HepG2 (cell line): ENCODE data around the gene CSNK1A1. TPM values are rescaled to one million over a fixed set of nuclear protein-coding genes. Genes with fewer than 3 reads are reported as not detected.

Experiments used
- ATAC-seq: fragments of 200-7000 bp; cut with Tn5 transposase; 3 replicates; pipeline ENCODE4 v1.9.1; 2020; ENCODE audit warnings: mild to moderate bottlenecking, moderate library complexity
- BruUV-seq: library from RNA; stranded (reverse); fragments of 400-500 nt; replicated peaks from 2 replicates; lab custom pipeline; 2021; lab: Mats Ljungman, UMichigan
- CTCF ChIA-PET: fragments of 300-600 bp; formaldehyde crosslinking; extraction: SDS; loops from one replicate; lab custom pipeline; 2021; ENCODE audit warnings: low total read pairs, inconsistent platforms, low intra/inter-chr PET ratio; lab: Yijun Ruan, JAX
- POLR2A ChIA-PET: fragments of 350-600 bp; sonication (Branson Sonifier 250); formaldehyde crosslinking; loops from one replicate; lab custom pipeline; 2020; ENCODE audit warnings: antibody characterized with exemption, inconsistent platforms; lab: Yijun Ruan, JAX
- DNase-seq: peaks from one replicate; pipeline ENCODE4 v3.0.0-alpha.2; 2015; ENCODE audit warnings: low spot score
- FAIRE-seq: peaks from 3 replicates; lab custom pipeline; 2011; peaks lifted over from hg19 to GRCh38; lab: Jason Lieb, UNC
- H2AFZ ChIP-seq: one replicate; pipeline ENCODE4 v1.6.1; 2011; ENCODE audit warnings: low read length, inconsistent platforms
- H3K27ac ChIP-seq: fragments of 300-600 bp; 3 replicates; pipeline ENCODE4 v1.8.0; 2011; ENCODE audit warnings: mixed run types, mild to moderate bottlenecking, mixed read lengths, low read length, inconsistent platforms; ENCODE audit not compliant: insufficient read depth; ENCODE audit errors: extremely low read length
- H3K27me3 ChIP-seq, 2 experiments: fragments of 200-600 bp in 1 of 2; 2 replicates in 1 of 2; 3 replicates in 1 of 2; pipeline versions ENCODE4 v1.6.0 to v1.8.0; 2011; ENCODE audit warnings: low read length in 2 of 2, mild to moderate bottlenecking in 2 of 2, moderate library complexity in 2 of 2, inconsistent platforms in 1 of 2; ENCODE audit not compliant: insufficient read depth in 2 of 2, control insufficient read depth in 1 of 2
- H3K36me3 ChIP-seq, 2 experiments: fragments of 200-600 bp in 1 of 2; replicated peaks in 1 of 2; 2 replicates in 1 of 2; 3 replicates in 1 of 2; pipeline versions ENCODE4 v1.5.1 to v1.8.0; 2011; ENCODE audit warnings: low read length in 2 of 2, inconsistent platforms in 1 of 2; ENCODE audit not compliant: insufficient read depth in 2 of 2, control insufficient read depth in 1 of 2
- H3K4me1 ChIP-seq: 2 replicates; pipeline ENCODE4 v1.5.1; 2012; ENCODE audit warnings: low read length, inconsistent platforms; ENCODE audit not compliant: insufficient read depth
- H3K4me2 ChIP-seq: 2 replicates; pipeline ENCODE4 v1.6.0; 2011; ENCODE audit warnings: low read depth, low read length, inconsistent platforms
- H3K4me3 ChIP-seq, 3 experiments: fragments of 200-600 bp in 1 of 3; sonication (generic), shearing (Covaris generic) in 1 of 3; replicated peaks in 1 of 3; 2 replicates each; pipeline ENCODE4 v1.5.1; 2011 to 2016; ENCODE audit warnings: low read length in 3 of 3, inconsistent platforms in 2 of 3, low read depth in 2 of 3, mild to moderate bottlenecking in 2 of 3, control low read depth in 1 of 3, mixed read lengths in 1 of 3; ENCODE audit not compliant: insufficient read depth in 1 of 3
- H3K79me2 ChIP-seq: one replicate; pipeline ENCODE4 v1.6.1; 2011; ENCODE audit warnings: low read length, inconsistent platforms; ENCODE audit not compliant: insufficient read depth
- H3K9ac ChIP-seq: 2 replicates; pipeline ENCODE4 v1.6.0; 2011; ENCODE audit warnings: mild to moderate bottlenecking, low read depth, low read length, inconsistent platforms; ENCODE audit not compliant: insufficient read depth
- H3K9me3 ChIP-seq: 2 replicates; pipeline ENCODE4 v1.5.1; 2012; ENCODE audit warnings: mild to moderate bottlenecking, low read length
- H4K20me1 ChIP-seq: 2 replicates; pipeline ENCODE4 v1.6.0; 2011; ENCODE audit warnings: inconsistent platforms, mild to moderate bottlenecking, low read length, moderate library complexity; ENCODE audit not compliant: insufficient read depth
- EZH2 ChIP-seq: conservative IDR thresholded peaks from 2 replicates; pipeline ENCODE4 v1.6.1; 2012; ENCODE audit warnings: mild to moderate bottlenecking, low read depth, low read length, moderate library complexity
- FOXJ3 ChIP-seq: sonication (generic); formaldehyde crosslinking; IDR thresholded peaks from 2 replicates; pipeline ENCODE4 v1.4.0; 2020; ENCODE audit warnings: missing genetic modification reagents, mild to moderate bottlenecking, borderline replicate concordance
- HNF4G ChIP-seq, 2 experiments: sonication (generic) in 1 of 2; formaldehyde crosslinking in 1 of 2; IDR thresholded peaks; 2 replicates each; pipeline versions ENCODE4 v1.4.0 to v1.6.1; 2011 to 2020; ENCODE audit warnings: borderline replicate concordance in 2 of 2, low read depth in 2 of 2, mild to moderate bottlenecking in 2 of 2, low read length in 1 of 2, missing genetic modification reagents in 1 of 2, moderate library complexity in 1 of 2
- ISL2 ChIP-seq: sonication (generic); formaldehyde crosslinking; IDR thresholded peaks from 2 replicates; pipeline ENCODE4 v1.5.0; 2020; ENCODE audit warnings: missing genetic modification reagents
- NR0B2 ChIP-seq: sonication (generic); formaldehyde crosslinking; IDR thresholded peaks from 2 replicates; pipeline ENCODE4 v1.4.0; 2020; ENCODE audit warnings: mild to moderate bottlenecking, missing genetic modification reagents
- PRDM15 ChIP-seq: sonication (generic); formaldehyde crosslinking; IDR thresholded peaks from 2 replicates; pipeline ENCODE4 v1.4.0; 2020; ENCODE audit warnings: missing genetic modification reagents
- RCOR2 ChIP-seq: IDR thresholded peaks from 2 replicates; pipeline ENCODE4 v1.6.1; 2016; ENCODE audit warnings: missing biosample characterization, missing genetic modification reagents
- RFX5 ChIP-seq: IDR thresholded peaks from 2 replicates; pipeline ENCODE4 v1.6.1; 2011; ENCODE audit warnings: low read depth, low read length, improper control_type of control experiment
- ZBTB44 ChIP-seq: sonication (generic); formaldehyde crosslinking; IDR thresholded peaks from 2 replicates; pipeline ENCODE4 v1.4.0; 2020; ENCODE audit warnings: missing genetic modification reagents
- ZNF232 ChIP-seq: sonication (generic); formaldehyde crosslinking; IDR thresholded peaks from 2 replicates; pipeline ENCODE4 v1.4.0; 2020; ENCODE audit warnings: missing genetic modification reagents, borderline replicate concordance
- ZNF234 ChIP-seq: sonication (generic); formaldehyde crosslinking; conservative IDR thresholded peaks from 2 replicates; pipeline ENCODE4 v1.5.1; 2020; ENCODE audit warnings: mild to moderate bottlenecking, missing genetic modification reagents
- ZNF256 ChIP-seq: sonication (generic); formaldehyde crosslinking; conservative IDR thresholded peaks from 2 replicates; pipeline ENCODE4 v1.4.0; 2020; ENCODE audit warnings: missing genetic modification reagents
- ZNF382 ChIP-seq: sonication (generic); formaldehyde crosslinking; IDR thresholded peaks from 2 replicates; pipeline ENCODE4 v1.5.0; 2020; ENCODE audit warnings: missing genetic modification reagents, mild to moderate bottlenecking, borderline replicate concordance
- ZNF383 ChIP-seq: sonication (generic); formaldehyde crosslinking; IDR thresholded peaks from 2 replicates; pipeline ENCODE4 v1.4.0; 2020; ENCODE audit warnings: missing genetic modification reagents, mild to moderate bottlenecking, borderline replicate concordance
- ZNF496 ChIP-seq: sonication (generic); formaldehyde crosslinking; IDR thresholded peaks from 2 replicates; pipeline ENCODE4 v1.8.1; 2023; ENCODE audit warnings: mild to moderate bottlenecking, moderate library complexity, missing genetic modification reagents; ENCODE audit not compliant: insufficient replicate concordance
- ZNF530 ChIP-seq: sonication (generic); formaldehyde crosslinking; IDR thresholded peaks from 2 replicates; pipeline ENCODE4 v1.5.0; 2020; ENCODE audit warnings: low read depth, mild to moderate bottlenecking, missing genetic modification reagents
- ZNF652 ChIP-seq: IDR thresholded peaks from 2 replicates; pipeline ENCODE4 v1.6.1; 2016; ENCODE audit warnings: low read depth, borderline replicate concordance
- ZNF737 ChIP-seq: sonication (generic); formaldehyde crosslinking; IDR thresholded peaks from 2 replicates; pipeline ENCODE4 v1.5.0; 2020; ENCODE audit warnings: missing genetic modification reagents, mild to moderate bottlenecking, borderline replicate concordance
- WGBS: methylation state at CpG from one replicate; pipeline ENCODE4 v1.1.6; 2017; ENCODE audit warnings: low lambda C conversion rate; 5-methylcytosine and 5-hydroxymethylcytosine counted together
- in situ Hi-C: cut with HindIII; loops from 2 replicates; pipeline ENCODE4 v1.10.0; 2017; ENCODE audit warnings: low pct_unique_long_range_greater_than_20kb; ENCODE audit not compliant: extremely low pct_ligation_motif_present
- intact Hi-C: fragments of 100-400 bp; cut with micrococcal nuclease; formaldehyde crosslinking; loops from one replicate; pipeline ENCODE4 v1.10.0; 2022; ENCODE audit not compliant: unreplicated experiment
- polyA plus RNA-seq, 8 experiments: library from polyadenylated mRNA; depleted of rRNA in 3 of 8; stranded (reverse) in 7 of 8; unstranded in 1 of 8; fragments of >200 nt; fragmentation: Illumina TruSeq in 4 of 8; extraction: Trizol in 4 of 8; gene quantifications; 2 replicates each; pipeline versions ENCODE4 v1.2.1 to v1.2.3, GENCODE V29; 2011 to 2016; ENCODE audit warnings: low read depth in 4 of 8, missing spikeins in 1 of 8, mixed read lengths in 1 of 8; ENCODE audit not compliant: insufficient read depth in 1 of 8
- total RNA-seq, 5 experiments: library from RNA; depleted of rRNA; stranded (reverse); fragments of >200 nt; fragmentation: Illumina TruSeq; extraction: Trizol; gene quantifications; 2 replicates each; pipeline ENCODE4 v1.2.3, GENCODE V29; 2016; ENCODE audit warnings: low read depth in 1 of 5

Gene CSNK1A1
- total and polyA plus RNA-seq, 2 of the 13 experiments (the other 11 are each of a cell fraction or from before 2014, with no cell fraction given): 89.0 to 149 TPM

- CTCF ChIA-PET: no interaction called here
- WGBS: 46% methylated on average over 5 of the region's 10 CpGs
- H2AFZ ChIP-seq: peak overlapping the region; percentile 73
- no peak for FAIRE-seq
- DNase-seq: no peak
- H3K4me3 ChIP-seq: peak overlapping the region; percentile 49 to 72 (median 60)
- H3K9ac ChIP-seq: peak overlapping the region; percentile 44; the same call in 1 of the 2 replicates
- peaks cover 27% of the 10 kb centered on the region for H3K4me1 ChIP-seq
- in situ Hi-C loops: no loop called here
- intact Hi-C loops: loop anchor here (5.0 kb wide), 1 partner anchor 37 kb away; no protein-coding TSS in a partner anchor
- H3K4me2 ChIP-seq: peak overlapping the region; percentile 95
- POLR2A ChIA-PET: no interaction called here
- peak; percentile 54; the same call in 2 of the 3 replicates for ATAC-seq
- no peaks in the 10 kb centered on the region for H3K9me3 ChIP-seq
- no peaks in the 10 kb centered on the region for H3K36me3 ChIP-seq
- peaks cover 0 to 35% of the 10 kb centered on the region in 2 experiments; a peak in 2 of 5 replicates for H3K27me3 ChIP-seq
- H4K20me1 ChIP-seq: no peaks in the 10 kb centered on the region
- H3K79me2 ChIP-seq: no peaks in the 10 kb centered on the region
- BruUV-seq: no TSS peak
- no peak overlapping the region for H3K27ac ChIP-seq
- no peak for TF ChIP-seq PRDM15
- no peak for TF ChIP-seq NR0B2
- no peak for TF ChIP-seq ZNF234 (CRISPR knock-in tag)
- no peak for TF ChIP-seq RFX5
- no peak for TF ChIP-seq EZH2
- TF ChIP-seq ZNF382: no peak
- TF ChIP-seq ZNF737 (CRISPR knock-in tag): no peak
- TF ChIP-seq ZNF652 (CRISPR knock-in tag): no peak
- TF ChIP-seq ZNF496 (CRISPR knock-in tag): no peak
- TF ChIP-seq ZNF383 (CRISPR knock-in tag): no peak
- no peak for TF ChIP-seq ISL2 (CRISPR knock-in tag)
- TF ChIP-seq ZNF256 (CRISPR knock-in tag): no peak
- no peak for TF ChIP-seq FOXJ3 (CRISPR knock-in tag)
- no peak for TF ChIP-seq ZNF232 (CRISPR knock-in tag)
- TF ChIP-seq ZNF530 (CRISPR knock-in tag): no peak
- TF ChIP-seq HNF4G (IDR thresholded peaks at IDR 0.05; ENCODE audit: borderline replicate concordance, low read depth, low read length): no peak
- TF ChIP-seq HNF4G (CRISPR knock-in tag; IDR thresholded peaks at IDR 0.05; ENCODE audit: borderline replicate concordance, low read depth): no peak
- no peak for TF ChIP-seq ZBTB44
- TF ChIP-seq RCOR2 (CRISPR knock-in tag): no peak
Observed at GRCh38 chr5:149580808-149581191, 29.6 kb upstream of the CSNK1A1 start.
